ENCODE results near the gene WAC.

DNA sequence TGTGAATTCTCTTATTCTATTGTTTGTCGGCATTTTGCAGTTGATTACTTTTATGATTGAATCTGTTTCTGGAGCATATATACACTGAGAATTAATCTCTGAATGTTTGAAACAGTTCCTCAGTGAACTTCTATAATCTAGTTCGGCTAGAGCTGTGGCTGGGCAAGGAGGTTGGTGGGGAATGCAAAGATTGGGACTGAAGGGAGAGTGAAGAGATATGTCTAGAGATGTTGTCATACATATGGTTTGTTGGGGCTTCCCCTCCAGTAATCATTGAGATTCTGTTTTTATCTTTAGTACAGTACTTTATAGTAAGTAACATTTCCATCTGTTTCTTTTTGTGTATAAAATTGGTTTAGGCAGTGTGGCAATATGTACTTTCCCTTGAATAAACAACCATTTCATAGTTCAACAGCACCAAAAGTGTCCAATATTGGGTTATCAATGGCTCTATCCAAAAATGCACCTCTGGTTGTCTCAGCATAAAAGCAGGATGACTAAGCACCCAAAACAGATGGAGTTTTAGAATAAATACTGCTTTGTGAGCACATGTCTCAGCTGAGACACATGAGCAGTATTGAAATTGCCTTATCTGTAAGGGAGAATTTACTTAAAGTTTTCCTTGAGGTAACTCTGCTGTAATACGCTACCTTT lies 36.7 kb downstream of the WAC start:
- TF ChIP-seq, protein P1, sequence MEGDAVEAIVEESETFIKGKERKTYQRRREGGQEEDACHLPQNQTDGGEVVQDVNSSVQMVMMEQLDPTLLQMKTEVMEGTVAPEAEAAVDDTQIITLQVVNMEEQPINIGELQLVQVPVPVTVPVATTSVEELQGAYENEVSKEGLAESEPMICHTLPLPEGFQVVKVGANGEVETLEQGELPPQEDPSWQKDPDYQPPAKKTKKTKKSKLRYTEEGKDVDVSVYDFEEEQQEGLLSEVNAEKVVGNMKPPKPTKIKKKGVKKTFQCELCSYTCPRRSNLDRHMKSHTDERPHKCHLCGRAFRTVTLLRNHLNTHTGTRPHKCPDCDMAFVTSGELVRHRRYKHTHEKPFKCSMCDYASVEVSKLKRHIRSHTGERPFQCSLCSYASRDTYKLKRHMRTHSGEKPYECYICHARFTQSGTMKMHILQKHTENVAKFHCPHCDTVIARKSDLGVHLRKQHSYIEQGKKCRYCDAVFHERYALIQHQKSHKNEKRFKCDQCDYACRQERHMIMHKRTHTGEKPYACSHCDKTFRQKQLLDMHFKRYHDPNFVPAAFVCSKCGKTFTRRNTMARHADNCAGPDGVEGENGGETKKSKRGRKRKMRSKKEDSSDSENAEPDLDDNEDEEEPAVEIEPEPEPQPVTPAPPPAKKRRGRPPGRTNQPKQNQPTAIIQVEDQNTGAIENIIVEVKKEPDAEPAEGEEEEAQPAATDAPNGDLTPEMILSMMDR (IDR thresholded peaks at IDR 0.05; ENCODE audit: low read length) = no peak
- TF ChIP-seq EZH2 (IDR thresholded peaks at IDR 0.05; ENCODE audit: borderline replicate concordance, low read length) = no peak
